Subcutaneous adipose tissue (tissue), 4 donors: ENCODE data around the gene TRIM74. TPM values are rescaled to one million over a fixed set of nuclear protein-coding genes. Genes with fewer than 3 reads are reported as not detected.
"Not testable (repeated sequence)": the region's sequence is repeated elsewhere in the genome, so short reads cannot be mapped to it uniquely, and the experiment has no call there.

Source experiments
- small RNA-seq: library from RNA; depleted of rRNA; stranded (forward); fragments of <200 nt; gene quantifications from one replicate; pipeline ENCODE3, GENCODE V24; 2016
- total RNA-seq, 4 donors: library from RNA; depleted of rRNA; stranded (reverse); fragments of >200 nt; gene quantifications; one replicate each; pipeline ENCODE4 v1.1.0, GENCODE V29; 2016
- TF ChIP-seq, protein P1 (sequence below): fragments of 450-650 bp; IDR thresholded peaks from one replicate; pipeline ENCODE4 v1.5.1; 2016; ENCODE audit warnings: low read depth, mild to moderate bottlenecking, control low read depth, antibody characterized with exemption, moderate library complexity

The TRIM74 gene
- total RNA-seq: under 1 TPM in 1 of 4 donors, not detected in 3; 0.94 TPM

- TF ChIP-seq, protein P1, sequence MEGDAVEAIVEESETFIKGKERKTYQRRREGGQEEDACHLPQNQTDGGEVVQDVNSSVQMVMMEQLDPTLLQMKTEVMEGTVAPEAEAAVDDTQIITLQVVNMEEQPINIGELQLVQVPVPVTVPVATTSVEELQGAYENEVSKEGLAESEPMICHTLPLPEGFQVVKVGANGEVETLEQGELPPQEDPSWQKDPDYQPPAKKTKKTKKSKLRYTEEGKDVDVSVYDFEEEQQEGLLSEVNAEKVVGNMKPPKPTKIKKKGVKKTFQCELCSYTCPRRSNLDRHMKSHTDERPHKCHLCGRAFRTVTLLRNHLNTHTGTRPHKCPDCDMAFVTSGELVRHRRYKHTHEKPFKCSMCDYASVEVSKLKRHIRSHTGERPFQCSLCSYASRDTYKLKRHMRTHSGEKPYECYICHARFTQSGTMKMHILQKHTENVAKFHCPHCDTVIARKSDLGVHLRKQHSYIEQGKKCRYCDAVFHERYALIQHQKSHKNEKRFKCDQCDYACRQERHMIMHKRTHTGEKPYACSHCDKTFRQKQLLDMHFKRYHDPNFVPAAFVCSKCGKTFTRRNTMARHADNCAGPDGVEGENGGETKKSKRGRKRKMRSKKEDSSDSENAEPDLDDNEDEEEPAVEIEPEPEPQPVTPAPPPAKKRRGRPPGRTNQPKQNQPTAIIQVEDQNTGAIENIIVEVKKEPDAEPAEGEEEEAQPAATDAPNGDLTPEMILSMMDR: not testable (repeated sequence)
Measured at GRCh38 chr7:72968980-72969516, at the start of gene TRIM74. Gene TRIM74 (minus strand): TSS chr7:72969466. CDS start chr7:72966157, 3,309 bp downstream.

DNA sequence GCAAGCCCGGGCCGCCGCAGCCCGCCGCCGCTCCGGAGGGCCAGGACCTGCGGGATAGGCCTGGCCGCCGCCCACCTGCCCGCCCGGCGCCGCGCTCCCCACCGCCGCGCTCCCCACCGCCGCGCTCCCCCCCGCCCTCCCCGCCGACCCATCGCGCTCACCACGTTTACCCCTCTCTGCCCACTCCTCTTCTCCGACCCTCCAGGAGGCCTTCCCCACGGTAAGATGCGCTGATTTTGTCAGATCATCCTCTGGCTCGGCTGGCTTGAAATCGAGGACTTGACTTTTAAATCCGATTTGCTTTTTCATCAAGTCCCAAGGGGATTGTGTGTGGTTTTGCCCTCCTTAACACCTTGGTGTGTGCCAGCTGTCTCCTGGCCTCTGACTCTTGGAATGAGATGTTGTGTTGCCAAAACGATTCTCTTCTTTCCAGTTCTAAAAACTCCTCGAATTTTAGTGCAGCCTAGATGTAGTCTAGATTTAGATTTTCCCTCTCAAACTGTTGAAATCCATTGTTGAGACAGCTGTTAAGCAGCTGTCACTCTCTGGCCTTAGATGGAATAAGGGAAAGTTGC is 43.6 kb downstream of the TRIM74 start:
- TF ChIP-seq, protein P1: no peak

DNA sequence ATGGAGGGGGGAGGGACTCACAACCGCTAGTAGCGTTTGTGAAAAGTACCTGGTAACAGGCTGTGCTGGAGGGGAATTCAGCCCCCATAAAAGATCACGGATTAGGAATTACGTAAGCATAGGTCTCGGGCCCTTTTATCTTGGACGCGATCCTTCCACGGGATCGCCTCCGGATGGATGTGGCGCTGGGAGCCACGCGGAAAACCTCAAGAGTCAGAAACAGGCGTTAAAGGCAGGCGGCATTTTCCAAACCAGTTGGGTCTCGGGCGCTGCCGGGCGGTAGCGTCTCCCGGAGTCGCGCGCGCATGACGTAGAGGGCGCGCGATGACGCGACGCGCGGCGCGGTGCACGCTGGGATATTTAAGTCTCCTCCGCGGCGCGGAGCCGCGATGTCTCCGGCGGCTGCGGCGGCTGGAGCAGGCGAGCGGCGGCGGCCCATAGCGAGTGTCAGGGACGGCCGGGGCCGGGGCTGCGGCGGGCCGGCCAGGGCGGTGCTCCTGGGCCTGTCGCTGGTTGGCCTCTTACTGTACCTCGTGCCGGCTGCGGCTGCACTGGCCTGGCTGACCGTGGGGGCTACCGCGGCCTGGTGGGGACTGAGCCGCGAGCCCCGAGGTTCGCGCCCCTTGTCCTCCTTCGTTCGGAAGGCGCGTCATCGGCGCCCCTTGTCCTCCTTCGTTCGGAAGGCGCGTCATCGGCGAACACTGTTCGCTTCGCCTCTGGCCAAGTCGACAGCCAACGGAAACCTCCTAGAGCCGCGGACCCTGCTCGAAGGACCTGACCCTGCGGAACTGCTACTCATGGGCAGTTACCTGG is 44.3 kb downstream of the TRIM74 start, which contains the start of gene POM121:
TSS of gene POM121 (plus strand) at position 363 of the 813 bp plus-strand sequence. CDS start at position 390, 27 bp downstream.
- TF ChIP-seq, protein P1: no peak

DNA sequence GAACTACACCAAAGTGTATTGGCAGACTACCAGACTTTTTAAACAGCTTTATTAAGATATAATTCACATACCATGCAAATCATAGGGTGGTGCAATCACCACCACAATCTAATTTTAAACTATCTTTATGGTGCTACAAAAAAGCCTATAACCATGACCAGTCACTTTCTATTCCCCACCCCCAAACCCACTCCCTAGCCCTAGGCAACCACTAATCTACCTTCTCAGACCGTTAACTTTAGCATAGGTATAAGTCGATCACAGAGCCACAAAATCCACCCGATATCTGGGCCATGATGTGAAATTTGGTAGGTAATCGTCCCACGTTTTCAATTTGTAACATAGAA is 44.9 kb downstream of the TRIM74 start:
- TF ChIP-seq, protein P1: no peak

GRCh38 chr7:72919256-72919775 is 50.0 kb downstream of the TRIM74 start:
- TF ChIP-seq, protein P1: no peak

Small RNA genes lying within 50 kb of the gene (small RNA-seq; reads per million reads assigned to genes)
- 0.49 reads per million for gene RF00019

Other genes with a start within 250 kb of the TRIM74 start
- gene TYW1B, start 141.3 kb downstream of the TRIM74 start, total RNA-seq: 1 to 10 TPM; 1.8 to 7.0 (median 5.4) TPM
- gene POM121, start 44.4 kb downstream of the TRIM74 start, total RNA-seq: 10 to 100 TPM; 11.5 to 28.1 (median 15.2) TPM
- gene SPDYE8, start 60.3 kb upstream of the TRIM74 start, total RNA-seq: not detected
- not detected for gene SPDYE11, start 88.4 kb upstream of the TRIM74 start, total RNA-seq
- gene SPDYE9, start 116.6 kb upstream of the TRIM74 start, total RNA-seq: not detected